ENCODE results near the gene CAPN7.

Gene CAPN7

GRCh38 chr3:15246186-15246585 lies 40.1 kb downstream of the CAPN7 start:
- H3K36me3 ChIP-seq (ENCODE audit: control insufficient read depth in 2 of 2, insufficient read depth in 2 of 2, low read length in 2 of 2): peaks cover 34 to 55% of the 10 kb centered on the region in 2 donors

GRCh38 chr3:15253023-15253697 lies 47.1 kb downstream of the CAPN7 start:
- Histone ChIP-seq H3K4me1 (ENCODE audit: control insufficient read depth, insufficient read depth, low read length) (no peaks in the 10 kb centered on the region), H3K4me3 (ENCODE audit: low read length in 2 of 2) (no peak overlapping the region), H3K9me3 (ENCODE audit: control insufficient read depth in 2 of 2, low read length in 2 of 2) (no peaks in the 10 kb centered on the region), H3K27me3 (ENCODE audit: control insufficient read depth in 1 of 2, insufficient read depth in 2 of 2, low read length in 2 of 2) (no peaks in the 10 kb centered on the region), H3K27ac (ENCODE audit: low read length) (no peak overlapping the region), H3K9ac (ENCODE audit: low read length in 2 of 2) (no peak overlapping the region), H3K36me3 (ENCODE audit: control insufficient read depth in 2 of 2, insufficient read depth in 2 of 2, low read length in 2 of 2) (peaks cover 39 to 52% of the 10 kb centered on the region in 2 donors)

More at GRCh38 chr3:15246186-15246585, 40.1 kb downstream of the CAPN7 start:
- H3K27me3 ChIP-seq (ENCODE audit: control insufficient read depth in 1 of 2, insufficient read depth in 2 of 2, low read length in 2 of 2): no peaks in the 10 kb centered on the region
- no peak overlapping the region for H3K4me3 ChIP-seq (ENCODE audit: low read length in 2 of 2)
- H3K9ac ChIP-seq (ENCODE audit: low read length in 2 of 2): no peak overlapping the region
- no peaks in the 10 kb centered on the region for H3K9me3 ChIP-seq (ENCODE audit: control insufficient read depth in 2 of 2, low read length in 2 of 2)
- no peak overlapping the region for H3K27ac ChIP-seq (ENCODE audit: low read length)
- H3K4me1 ChIP-seq (ENCODE audit: control insufficient read depth, insufficient read depth, low read length): no peaks in the 10 kb centered on the region

GRCh38 chr3:15255215-15255614 lies 49.2 kb downstream of the CAPN7 start:
- Histone ChIP-seq H3K36me3 (ENCODE audit: control insufficient read depth in 2 of 2, insufficient read depth in 2 of 2, low read length in 2 of 2) (peaks cover 47 to 49% of the 10 kb centered on the region in 2 donors), H3K4me1 (ENCODE audit: control insufficient read depth, insufficient read depth, low read length) (no peaks in the 10 kb centered on the region), H3K27ac (ENCODE audit: low read length) (no peak overlapping the region), H3K9me3 (ENCODE audit: control insufficient read depth in 2 of 2, low read length in 2 of 2) (no peaks in the 10 kb centered on the region), H3K27me3 (ENCODE audit: control insufficient read depth in 1 of 2, insufficient read depth in 2 of 2, low read length in 2 of 2) (no peaks in the 10 kb centered on the region), H3K4me3 (ENCODE audit: low read length in 2 of 2) (no peak overlapping the region), H3K9ac (ENCODE audit: low read length in 2 of 2) (no peak overlapping the region)

- Histone ChIP-seq H3K9me3 (ENCODE audit: control insufficient read depth in 2 of 2, low read length in 2 of 2) (no peaks in the 10 kb centered on the region), H3K27ac (ENCODE audit: low read length) (peak overlapping the region; percentile 18), H3K9ac (ENCODE audit: low read length in 2 of 2) (no peak overlapping the region), H3K4me3 (ENCODE audit: low read length in 2 of 2) (no peak overlapping the region), H3K4me1 (ENCODE audit: control insufficient read depth, insufficient read depth, low read length) (no peaks in the 10 kb centered on the region), H3K36me3 (ENCODE audit: control insufficient read depth in 2 of 2, insufficient read depth in 2 of 2, low read length in 2 of 2) (peaks cover 44 to 47% of the 10 kb centered on the region in 2 donors), H3K27me3 (ENCODE audit: control insufficient read depth in 1 of 2, insufficient read depth in 2 of 2, low read length in 2 of 2) (no peaks in the 10 kb centered on the region)
Measured at GRCh38 chr3:15256861-15257341, 50.9 kb downstream of the CAPN7 start.

GRCh38 chr3:15258720-15259119 lies 52.7 kb downstream of the CAPN7 start:
- H3K27ac ChIP-seq (ENCODE audit: low read length): no peak overlapping the region
- no peak overlapping the region for H3K9ac ChIP-seq (ENCODE audit: low read length in 2 of 2)
- no peaks in the 10 kb centered on the region for H3K4me1 ChIP-seq (ENCODE audit: control insufficient read depth, insufficient read depth, low read length)
- no peak overlapping the region for H3K4me3 ChIP-seq (ENCODE audit: low read length in 2 of 2)
- peaks cover 35 to 40% of the 10 kb centered on the region in 2 donors for H3K36me3 ChIP-seq (ENCODE audit: control insufficient read depth in 2 of 2, insufficient read depth in 2 of 2, low read length in 2 of 2)
- H3K27me3 ChIP-seq (ENCODE audit: control insufficient read depth in 1 of 2, insufficient read depth in 2 of 2, low read length in 2 of 2): no peaks in the 10 kb centered on the region
- no peaks in the 10 kb centered on the region for H3K9me3 ChIP-seq (ENCODE audit: control insufficient read depth in 2 of 2, low read length in 2 of 2)

- H3K9ac ChIP-seq (ENCODE audit: low read length in 2 of 2): no peak overlapping the region
- H3K27ac ChIP-seq (ENCODE audit: low read length): no peak overlapping the region
- peaks cover 23 to 35% of the 10 kb centered on the region in 2 donors for H3K36me3 ChIP-seq (ENCODE audit: control insufficient read depth in 2 of 2, insufficient read depth in 2 of 2, low read length in 2 of 2)
- no peak overlapping the region for H3K4me3 ChIP-seq (ENCODE audit: low read length in 2 of 2)
- no peaks in the 10 kb centered on the region for H3K9me3 ChIP-seq (ENCODE audit: control insufficient read depth in 2 of 2, low read length in 2 of 2)
- no peaks in the 10 kb centered on the region for H3K27me3 ChIP-seq (ENCODE audit: control insufficient read depth in 1 of 2, insufficient read depth in 2 of 2, low read length in 2 of 2)
- peaks cover 3% of the 10 kb centered on the region for H3K4me1 ChIP-seq (ENCODE audit: control insufficient read depth, insufficient read depth, low read length)
Measured at GRCh38 chr3:15260531-15260930, 54.5 kb downstream of the CAPN7 start.

GRCh38 chr3:15261274-15261673 lies 55.2 kb downstream of the CAPN7 start:
- Histone ChIP-seq H3K4me3 (ENCODE audit: low read length in 2 of 2) (no peak overlapping the region), H3K9me3 (ENCODE audit: control insufficient read depth in 2 of 2, low read length in 2 of 2) (no peaks in the 10 kb centered on the region), H3K4me1 (ENCODE audit: control insufficient read depth, insufficient read depth, low read length) (peaks cover 8% of the 10 kb centered on the region), H3K27ac (ENCODE audit: low read length) (no peak overlapping the region), H3K9ac (ENCODE audit: low read length in 2 of 2) (no peak overlapping the region), H3K36me3 (ENCODE audit: control insufficient read depth in 2 of 2, insufficient read depth in 2 of 2, low read length in 2 of 2) (peaks cover 17 to 28% of the 10 kb centered on the region in 2 donors), H3K27me3 (ENCODE audit: control insufficient read depth in 1 of 2, insufficient read depth in 2 of 2, low read length in 2 of 2) (no peaks in the 10 kb centered on the region)

- no peak overlapping the region for H3K4me3 ChIP-seq (ENCODE audit: low read length in 2 of 2)
- no peaks in the 10 kb centered on the region for H3K27me3 ChIP-seq (ENCODE audit: control insufficient read depth in 1 of 2, insufficient read depth in 2 of 2, low read length in 2 of 2)
- no peaks in the 10 kb centered on the region for H3K9me3 ChIP-seq (ENCODE audit: control insufficient read depth in 2 of 2, low read length in 2 of 2)
- H3K27ac ChIP-seq (ENCODE audit: low read length): no peak overlapping the region
- H3K4me1 ChIP-seq (ENCODE audit: control insufficient read depth, insufficient read depth, low read length): peaks cover 9% of the 10 kb centered on the region
- H3K9ac ChIP-seq (ENCODE audit: low read length in 2 of 2): no peak overlapping the region
- peaks cover 13 to 21% of the 10 kb centered on the region in 2 donors for H3K36me3 ChIP-seq (ENCODE audit: control insufficient read depth in 2 of 2, insufficient read depth in 2 of 2, low read length in 2 of 2)
Measured at GRCh38 chr3:15262021-15262420, 56.0 kb downstream of the CAPN7 start.

- H3K4me3 ChIP-seq (ENCODE audit: low read length in 2 of 2): no peak overlapping the region
Measured at GRCh38 chr3:15263120-15263519, 57.1 kb downstream of the CAPN7 start.

GRCh38 chr3:15263926-15264325 lies 57.9 kb downstream of the CAPN7 start:
- no peak overlapping the region for H3K9ac ChIP-seq (ENCODE audit: low read length in 2 of 2)
- H3K27ac ChIP-seq (ENCODE audit: low read length): no peak overlapping the region
- H3K36me3 ChIP-seq (ENCODE audit: control insufficient read depth in 2 of 2, insufficient read depth in 2 of 2, low read length in 2 of 2): peaks cover 3 to 8% of the 10 kb centered on the region in 2 donors
- H3K27me3 ChIP-seq (ENCODE audit: control insufficient read depth in 1 of 2, insufficient read depth in 2 of 2, low read length in 2 of 2): no peaks in the 10 kb centered on the region
- H3K4me1 ChIP-seq (ENCODE audit: control insufficient read depth, insufficient read depth, low read length): peaks cover 22% of the 10 kb centered on the region
- H3K4me3 ChIP-seq (ENCODE audit: low read length in 2 of 2): no peak overlapping the region
- no peaks in the 10 kb centered on the region for H3K9me3 ChIP-seq (ENCODE audit: control insufficient read depth in 2 of 2, low read length in 2 of 2)

More at GRCh38 chr3:15263120-15263519, 57.1 kb downstream of the CAPN7 start:
- no peaks in the 10 kb centered on the region for H3K27me3 ChIP-seq (ENCODE audit: control insufficient read depth in 1 of 2, insufficient read depth in 2 of 2, low read length in 2 of 2)
- peaks cover 4 to 15% of the 10 kb centered on the region in 2 donors for H3K36me3 ChIP-seq (ENCODE audit: control insufficient read depth in 2 of 2, insufficient read depth in 2 of 2, low read length in 2 of 2)
- no peak overlapping the region for H3K9ac ChIP-seq (ENCODE audit: low read length in 2 of 2)
- peaks cover 14% of the 10 kb centered on the region for H3K4me1 ChIP-seq (ENCODE audit: control insufficient read depth, insufficient read depth, low read length)
- no peak overlapping the region for H3K27ac ChIP-seq (ENCODE audit: low read length)
- no peaks in the 10 kb centered on the region for H3K9me3 ChIP-seq (ENCODE audit: control insufficient read depth in 2 of 2, low read length in 2 of 2)

- Histone ChIP-seq H3K27ac (ENCODE audit: low read length) (no peak overlapping the region), H3K9me3 (ENCODE audit: control insufficient read depth in 2 of 2, low read length in 2 of 2) (no peaks in the 10 kb centered on the region), H3K4me1 (ENCODE audit: control insufficient read depth, insufficient read depth, low read length) (peaks cover 26% of the 10 kb centered on the region), H3K4me3 (ENCODE audit: low read length in 2 of 2) (no peak overlapping the region), H3K9ac (ENCODE audit: low read length in 2 of 2) (no peak overlapping the region), H3K27me3 (ENCODE audit: control insufficient read depth in 1 of 2, insufficient read depth in 2 of 2, low read length in 2 of 2) (no peaks in the 10 kb centered on the region), H3K36me3 (ENCODE audit: control insufficient read depth in 2 of 2, insufficient read depth in 2 of 2, low read length in 2 of 2) (peaks cover 3 to 8% of the 10 kb centered on the region in 2 donors)
Measured at GRCh38 chr3:15264486-15264885, 58.4 kb downstream of the CAPN7 start.

Data from stomach smooth muscle (tissue), 2 donors.